Erythroblast (primary cell): Measurements from ENCODE around the gene NOB1.

Experiments used
- DNase-seq, 2 experiments: peaks; one replicate each; lab custom pipeline; 2025; lab: John Stamatoyannopoulos, UW
- GATA1 ChIP-seq: IDR thresholded peaks from 2 replicates; pipeline ENCODE4 v1.6.1; 2011; ENCODE audit warnings: low read depth, mild to moderate bottlenecking, control low read depth, low read length, moderate library complexity
- POLR2A ChIP-seq: IDR thresholded peaks from 2 replicates; pipeline ENCODE4 v1.6.1; 2011; ENCODE audit warnings: mild to moderate bottlenecking, low read length

Gene NOB1

DNA sequence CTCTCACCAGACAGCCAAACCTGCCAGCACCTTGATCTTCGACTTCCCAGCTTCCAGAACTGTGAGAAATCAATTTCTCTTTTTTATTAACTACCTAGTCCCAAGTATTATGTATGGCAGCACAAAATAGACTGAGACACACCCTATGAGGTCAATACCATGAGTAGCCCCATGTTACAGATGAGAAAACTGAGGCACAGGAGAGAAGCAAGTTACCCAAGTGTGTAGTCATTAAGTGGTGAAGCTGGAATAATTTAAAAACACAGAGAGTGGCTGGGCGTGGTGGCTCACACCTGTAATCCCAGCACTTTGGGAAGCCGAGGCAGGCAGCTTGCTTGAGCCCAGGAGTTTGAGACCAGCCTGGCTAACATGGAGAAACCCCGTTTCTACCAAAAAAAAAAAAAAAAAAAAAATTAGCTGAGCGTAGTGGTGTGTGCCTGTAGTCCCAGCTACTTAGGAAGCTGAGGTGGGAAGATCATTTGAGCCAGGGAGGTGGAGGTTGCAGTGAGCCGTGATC is 33.2 kb downstream of the NOB1 start:
- TF ChIP-seq GATA1 = no peak
- TF ChIP-seq POLR2A = no peak
- no peak for DNase-seq

DNA sequence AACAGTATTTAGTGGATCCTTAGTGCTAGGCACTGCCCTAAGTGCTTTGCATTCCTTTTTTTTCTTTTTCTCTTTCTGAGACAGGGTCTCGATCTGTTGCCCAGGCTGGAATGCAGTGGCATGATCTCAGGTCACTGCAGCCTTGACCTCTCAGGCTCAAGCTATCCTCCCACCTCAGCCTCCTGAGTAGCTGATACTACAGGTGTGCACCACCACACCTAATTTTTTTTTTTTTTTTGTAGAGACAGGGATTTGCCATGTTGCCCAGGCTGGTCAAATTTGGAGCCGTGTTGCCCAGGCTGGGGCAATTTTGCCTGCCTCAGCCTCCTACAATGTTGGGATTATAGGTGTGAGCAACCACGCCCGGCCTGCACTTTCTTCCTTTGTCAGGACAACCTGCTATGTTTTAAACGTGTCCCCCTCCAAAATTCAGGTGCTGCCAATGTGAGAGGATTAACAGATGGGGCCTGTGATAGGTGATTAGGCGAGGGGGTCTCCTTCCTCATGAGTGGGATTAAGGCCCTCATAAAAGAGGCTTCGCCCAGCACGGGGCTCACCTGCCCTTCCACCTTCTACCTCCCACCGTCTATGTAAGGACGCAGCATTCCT is 33.8 kb downstream of the NOB1 start:
- no peak for TF ChIP-seq POLR2A
- no peak for TF ChIP-seq GATA1
- no peak for DNase-seq

DNA sequence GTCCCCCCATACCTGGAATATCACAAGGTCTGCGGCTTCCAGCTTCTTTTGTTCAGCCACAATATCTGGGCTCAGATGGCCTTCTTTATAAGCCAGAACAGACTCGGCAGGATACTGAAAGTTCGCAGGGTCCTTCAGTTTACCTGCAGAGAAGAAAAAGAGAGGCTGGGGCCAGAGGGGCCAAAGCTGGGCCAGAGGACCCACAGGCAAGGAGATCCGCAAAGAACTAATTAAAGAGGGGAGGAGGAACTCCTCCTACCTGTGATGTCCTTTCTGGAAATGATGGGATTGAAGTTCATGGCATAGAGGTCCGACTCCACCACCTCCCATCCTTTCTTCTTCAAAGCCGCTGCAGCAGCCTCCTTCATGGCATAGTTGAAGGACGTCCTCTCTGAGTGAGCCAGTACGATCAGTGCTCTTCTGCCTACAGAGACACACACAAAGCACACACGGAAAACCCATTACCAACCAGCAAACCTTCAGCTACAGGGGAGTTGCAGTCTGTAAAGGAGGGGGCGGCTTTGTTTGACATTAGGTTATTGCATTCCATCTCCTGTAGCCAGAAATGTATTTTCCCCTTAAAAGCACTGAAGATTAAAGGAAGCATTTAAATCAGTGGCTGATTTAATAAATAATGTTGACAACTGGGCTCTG is 36.5 kb downstream of the NOB1 start:
- TF ChIP-seq GATA1 (no peak), POLR2A (no peak)

DNA sequence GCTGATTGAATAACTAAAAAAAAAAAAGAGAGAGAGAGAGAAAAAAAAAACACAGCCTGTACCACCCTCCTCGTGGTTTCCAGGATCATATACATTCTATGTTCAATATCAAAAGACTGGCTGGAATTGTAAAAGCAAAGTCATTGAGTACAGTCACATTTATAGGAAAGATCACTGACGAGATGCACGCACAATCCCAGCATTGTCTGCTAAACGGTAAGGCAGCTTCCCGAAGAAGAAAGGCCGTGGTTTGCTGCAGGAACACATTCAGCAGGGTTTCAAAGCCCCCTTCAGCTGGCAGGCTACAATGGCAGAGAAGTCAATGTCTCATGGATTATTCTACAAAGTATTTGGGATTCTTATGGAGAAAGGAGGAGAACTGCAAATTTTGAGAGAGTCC is 37.7 kb downstream of the NOB1 start:
- TF ChIP-seq GATA1 (no peak), POLR2A (no peak)
- DNase-seq = no peak

More for the DNA sequence above, 36.5 kb downstream of the NOB1 start:
- no peak for DNase-seq

DNA sequence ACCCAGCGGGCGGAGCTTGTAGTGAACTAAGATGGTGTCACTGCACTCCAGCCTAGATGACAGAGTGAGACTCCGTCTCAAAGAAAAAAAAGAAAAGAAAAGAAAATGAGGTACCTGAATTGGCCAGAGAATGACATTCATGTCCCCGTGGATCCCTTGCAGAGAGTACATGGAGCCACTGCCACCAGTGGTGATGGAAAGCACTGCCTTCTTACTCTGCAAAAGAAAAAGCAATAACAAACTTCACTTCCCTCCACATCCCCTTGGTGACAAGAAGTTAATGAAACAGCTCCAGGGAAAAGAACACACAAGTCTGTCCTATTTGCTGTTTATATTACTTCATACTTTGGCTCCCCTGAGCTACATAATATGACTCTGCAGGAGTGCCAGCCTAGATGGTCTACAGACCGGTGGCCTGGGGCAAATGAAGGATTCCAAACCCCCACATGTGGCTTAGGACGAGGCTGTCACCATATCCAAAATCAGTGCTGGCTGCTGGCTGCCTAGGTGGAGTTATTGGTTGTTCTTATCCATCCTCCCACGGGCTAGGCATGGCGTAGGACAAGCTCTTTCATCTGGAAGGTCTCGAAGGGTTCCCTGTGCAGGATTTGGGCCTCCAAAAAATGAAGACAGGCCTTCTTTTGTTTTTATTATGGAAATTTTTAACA is 41.7 kb downstream of the NOB1 start:
- no peak for TF ChIP-seq GATA1
- no peak for TF ChIP-seq POLR2A
- no peak for DNase-seq

DNA sequence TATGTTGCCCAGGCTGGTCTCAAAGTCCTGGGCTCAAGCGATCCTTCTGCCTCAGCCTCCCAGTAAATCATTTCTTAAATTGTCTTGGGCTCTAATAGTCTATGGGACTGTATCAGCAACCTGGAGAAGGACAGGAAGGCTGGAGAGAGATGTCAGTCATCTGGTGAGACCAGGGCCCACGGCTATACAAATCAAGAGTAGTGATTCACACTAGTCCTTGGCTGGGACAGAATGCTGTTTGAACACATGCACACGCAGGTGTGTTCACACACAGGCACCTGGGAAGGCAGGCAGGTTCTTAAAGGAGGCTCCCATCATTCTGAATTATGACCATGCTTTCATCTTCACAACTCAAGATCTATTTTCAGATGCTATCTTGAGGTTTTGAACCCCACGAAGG is 42.4 kb downstream of the NOB1 start:
- no peak for DNase-seq
- TF ChIP-seq POLR2A (no peak), GATA1 (no peak)

DNA sequence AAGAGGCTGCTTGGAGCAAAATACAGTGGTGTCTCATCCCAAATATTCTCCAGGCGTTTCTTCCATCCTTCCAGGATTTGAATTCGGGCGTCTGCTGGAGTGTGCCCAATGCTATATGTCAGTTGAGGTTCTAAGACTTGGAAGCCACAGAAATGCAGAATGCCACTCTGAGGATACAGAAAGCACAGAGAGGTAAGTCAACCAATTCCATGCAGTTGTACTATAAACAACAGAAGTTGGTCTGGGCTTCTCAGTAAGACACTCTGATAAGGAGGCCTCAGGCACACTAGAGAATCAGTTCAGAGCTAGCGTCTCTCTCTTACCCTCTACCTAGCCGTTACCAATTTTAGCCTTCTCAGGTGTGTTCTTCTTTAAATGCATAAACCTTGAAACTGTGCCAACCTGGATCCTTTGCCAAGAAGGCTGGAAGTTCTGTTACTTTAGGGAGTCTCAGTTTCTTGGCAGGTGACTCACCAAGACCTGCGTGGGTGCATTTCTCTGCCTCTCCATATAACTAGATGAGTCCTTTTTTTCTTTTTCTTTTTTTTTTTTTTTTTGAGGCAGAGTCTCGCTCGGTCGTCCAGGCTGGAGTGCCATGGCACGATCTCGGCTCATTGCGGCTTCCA is 43.5 kb downstream of the NOB1 start:
- no peak for DNase-seq
- no peak for TF ChIP-seq GATA1

DNA sequence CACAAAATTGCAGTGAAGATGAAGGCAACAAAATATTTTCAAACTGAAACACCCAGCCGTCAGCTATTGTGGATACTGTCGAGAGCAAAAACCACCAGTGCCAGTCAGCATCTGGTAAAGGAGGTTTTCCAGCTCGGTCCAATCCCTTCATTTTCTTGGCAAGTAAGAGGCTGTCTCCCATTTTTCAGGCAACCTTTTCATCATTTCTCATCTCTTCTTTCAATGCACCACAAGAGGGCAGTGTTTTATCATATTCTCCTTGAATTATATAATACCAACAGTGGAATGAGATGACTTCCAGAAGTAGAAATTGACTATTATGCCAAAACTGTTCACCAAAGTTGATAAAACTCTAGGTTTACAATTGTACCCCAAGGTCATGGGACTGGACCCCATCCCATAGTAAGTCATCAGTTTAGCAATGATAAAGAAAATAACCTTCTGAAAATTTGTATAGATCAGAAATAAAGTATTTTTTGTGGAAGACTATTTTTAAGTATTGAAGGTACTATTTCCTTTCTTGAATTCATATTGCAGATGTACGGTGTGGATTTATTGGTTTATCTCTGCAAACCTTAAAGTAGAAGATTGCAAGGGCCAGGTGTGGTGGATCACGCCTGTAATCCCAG is 45.2 kb downstream of the NOB1 start:
- peak; percentile 62 to 76 for DNase-seq
- TF ChIP-seq GATA1 = no peak
- TF ChIP-seq POLR2A = no peak

DNA sequence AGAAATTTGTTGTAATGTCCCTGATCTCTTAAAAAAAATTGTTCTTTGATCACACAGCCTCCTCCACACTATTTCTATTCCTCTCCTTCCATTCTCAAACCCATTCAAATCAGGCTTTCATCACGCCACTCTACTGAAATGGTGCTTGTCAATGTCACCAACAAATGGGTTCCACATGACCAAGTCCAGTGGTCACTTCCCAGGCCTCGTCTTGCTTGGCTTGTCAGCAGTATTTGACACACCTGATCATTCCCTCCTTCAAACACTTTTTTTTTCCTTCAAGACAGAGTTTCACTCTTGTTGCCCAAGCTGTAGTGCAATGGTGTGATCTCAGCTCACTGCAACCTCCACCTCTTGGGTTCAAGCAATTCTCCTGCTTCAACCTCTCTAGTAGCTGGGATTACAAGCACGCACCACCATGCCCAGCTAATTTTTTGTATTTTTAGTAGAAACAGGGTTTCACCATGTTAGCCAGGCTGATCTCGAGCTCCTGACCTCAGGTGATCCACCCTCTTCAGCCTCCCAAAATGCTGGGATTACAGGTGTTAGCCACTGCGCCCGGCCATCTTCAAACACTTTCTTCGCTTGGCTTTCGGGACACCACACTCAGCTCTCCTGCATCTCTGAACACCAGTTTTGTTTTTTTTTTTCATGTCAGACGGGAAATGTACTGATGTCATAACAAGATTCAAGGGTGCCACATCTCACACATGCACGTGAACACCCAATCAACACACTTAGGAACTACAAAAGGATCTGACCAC is 46.6 kb downstream of the NOB1 start:
- no peak for DNase-seq
- TF ChIP-seq POLR2A (no peak), GATA1 (no peak)

DNA sequence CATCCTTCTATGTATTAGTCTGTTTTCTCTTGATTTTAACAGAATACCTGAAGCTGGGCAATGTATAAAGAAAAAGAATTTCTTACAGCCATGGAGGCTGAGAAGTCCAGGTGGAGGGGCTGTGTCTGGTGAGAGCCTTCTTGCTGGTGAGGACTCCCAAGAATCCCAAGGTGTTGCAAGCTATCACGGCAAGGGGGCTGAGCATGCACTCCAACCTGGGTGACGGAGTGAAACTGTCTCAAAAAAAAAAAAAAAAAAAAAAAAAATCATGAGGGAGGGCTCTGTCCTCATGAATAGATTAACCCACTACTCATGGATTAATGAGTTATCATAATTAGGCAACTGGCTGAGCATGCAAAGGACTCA is 47.8 kb downstream of the NOB1 start:
- TF ChIP-seq GATA1 = no peak
- TF ChIP-seq POLR2A = no peak
- no peak for DNase-seq

DNA sequence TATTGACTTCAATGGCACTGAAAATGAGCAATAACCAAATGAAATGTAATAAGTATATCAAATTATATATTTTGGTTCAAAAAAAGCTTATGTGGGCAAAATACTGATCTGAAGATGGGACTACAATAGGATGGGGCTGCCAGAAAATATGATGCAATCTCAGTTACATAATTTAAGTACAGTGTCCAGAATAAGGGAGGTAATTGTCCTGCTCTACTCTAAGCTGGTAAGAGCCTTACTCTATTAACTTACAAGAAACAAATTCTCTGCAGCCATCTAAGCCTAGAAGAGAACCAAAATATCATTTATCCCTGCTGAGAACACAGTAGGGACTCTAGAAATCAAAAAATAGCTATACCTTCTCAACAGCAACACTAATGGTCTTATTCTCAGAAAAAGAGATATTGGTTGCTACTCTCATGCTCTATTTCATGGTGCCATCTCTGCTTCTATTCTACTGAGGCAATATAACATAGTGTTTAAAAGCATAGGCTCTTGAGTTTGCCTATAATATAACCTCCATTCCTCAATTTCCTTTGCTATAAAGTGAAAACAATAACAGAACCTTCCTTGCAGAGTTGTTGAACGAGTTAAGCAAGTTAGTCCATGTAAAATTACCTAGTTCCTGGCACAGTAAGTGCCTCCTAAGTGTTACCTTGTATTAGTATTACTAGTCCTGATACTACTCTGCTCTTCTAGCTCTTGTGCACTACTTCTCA is 48.3 kb downstream of the NOB1 start:
- TF ChIP-seq GATA1 (no peak), POLR2A (no peak)
- no peak for DNase-seq

DNA sequence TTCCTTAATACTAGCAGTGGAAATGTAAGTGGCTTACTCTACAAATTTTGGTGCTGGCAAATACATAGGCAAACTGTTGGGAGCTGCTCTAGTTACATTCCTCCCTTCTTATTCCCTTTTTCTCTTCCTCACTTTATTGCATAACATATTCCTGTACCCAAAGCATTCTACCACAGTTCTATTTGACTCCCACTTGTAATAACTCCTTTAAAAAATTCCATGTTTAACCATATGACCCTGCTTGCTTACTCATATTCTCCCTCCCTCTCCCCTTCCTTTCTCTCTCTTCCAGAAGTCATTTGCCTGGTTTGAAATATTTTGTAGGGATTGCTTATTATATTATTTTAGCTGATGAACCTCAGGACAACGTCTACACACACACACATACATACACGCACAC is 51.1 kb downstream of the NOB1 start:
- DNase-seq = no peak
- no peak for TF ChIP-seq GATA1
- no peak for TF ChIP-seq POLR2A

DNA sequence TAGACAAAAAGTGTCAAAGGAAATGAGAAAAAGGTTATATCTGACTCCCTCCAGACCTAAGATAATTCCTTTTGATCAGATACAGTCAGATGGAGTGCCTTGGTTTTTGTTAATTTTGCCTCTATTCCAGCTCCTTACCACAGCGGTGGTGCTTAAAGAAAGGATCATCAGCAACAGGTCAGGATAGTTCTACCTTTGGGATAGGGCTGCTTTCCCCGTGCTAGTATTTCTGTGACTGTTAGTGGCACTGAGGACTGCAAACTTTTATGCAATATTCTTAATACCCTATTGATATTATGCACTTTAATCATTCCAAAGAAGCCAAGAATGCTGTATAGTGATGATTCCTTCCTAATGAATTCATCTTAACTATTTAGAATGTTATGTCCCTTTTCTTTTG is 52.9 kb downstream of the NOB1 start:
- TF ChIP-seq GATA1 (no peak), POLR2A (no peak)
- no peak for DNase-seq

DNA sequence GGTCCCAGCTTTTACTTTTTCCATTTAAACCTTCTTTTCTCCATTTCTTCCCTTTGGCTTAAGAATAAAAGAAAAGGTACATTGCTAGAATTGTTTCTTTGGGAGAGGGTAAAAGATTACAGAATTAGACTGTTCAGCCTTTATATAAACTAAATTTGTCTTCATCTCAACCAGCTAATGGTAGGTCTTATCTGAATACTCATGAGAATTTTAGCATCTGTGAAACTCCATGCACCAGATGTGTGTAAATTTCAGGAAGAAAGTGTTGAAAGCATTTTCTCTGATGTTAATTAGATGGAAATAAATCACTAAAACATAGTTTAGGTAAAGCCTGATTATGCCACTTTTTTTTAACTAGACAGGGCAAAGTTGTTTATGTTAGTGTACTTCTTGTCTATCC is 53.3 kb downstream of the NOB1 start:
- TF ChIP-seq POLR2A = no peak
- no peak for TF ChIP-seq GATA1
- DNase-seq = no peak
